Endothelial cell of umbilical vein (primary cell): Measurements from ENCODE around the gene PLPP7. TPM values are rescaled to one million over a fixed set of nuclear protein-coding genes. Genes with fewer than 3 reads are reported as not detected.

Experiments used
- BruUV-seq: library from RNA; stranded (reverse); fragments of 400-500 nt; replicated peaks from 2 replicates; lab custom pipeline; 2021; lab: Mats Ljungman, UMichigan
- CTCF ChIA-PET: fragments of 300-600, 350-600 bp; sonication (Branson Sonifier 250); formaldehyde crosslinking; loops from one replicate; lab custom pipeline; 2021; ENCODE audit warnings: antibody characterized with exemption, inconsistent platforms; lab: Charles Lee
- POLR2A ChIA-PET: fragments of 300-600, 350-600 bp; sonication (Branson Sonifier 250); formaldehyde crosslinking; loops from one replicate; lab custom pipeline; 2021; ENCODE audit warnings: antibody characterized with exemption, inconsistent platforms; lab: Charles Lee
- DNase-seq: peaks from one replicate; pipeline ENCODE4 v3.0.0-alpha.2; 2011; ENCODE audit warnings: low read depth, low spot score
- FAIRE-seq: peaks from 2 replicates; lab custom pipeline; 2011; peaks lifted over from hg19 to GRCh38; lab: Jason Lieb, UNC
- H2AFZ ChIP-seq: 2 replicates; pipeline ENCODE4 v1.6.0; 2012; ENCODE audit warnings: low read depth, low read length, control low read depth, inconsistent platforms
- H3K27ac ChIP-seq: 2 replicates; pipeline ENCODE4 v1.5.1; 2011; ENCODE audit warnings: low read depth, mild to moderate bottlenecking, control low read depth, low read length, moderate library complexity; ENCODE audit not compliant: insufficient read depth
- H3K27me3 ChIP-seq, 2 experiments: 2 replicates each; pipeline versions ENCODE4 v1.6.0 to v1.6.1; 2011; ENCODE audit warnings: low read length in 2 of 2, mixed read lengths in 1 of 2; ENCODE audit not compliant: control insufficient read depth in 2 of 2, insufficient read depth in 2 of 2
- H3K36me3 ChIP-seq, 2 experiments: 2 replicates in 1 of 2; 3 replicates in 1 of 2; pipeline ENCODE4 v1.5.1; 2011; ENCODE audit warnings: low read length in 2 of 2, mild to moderate bottlenecking in 1 of 2, moderate library complexity in 1 of 2; ENCODE audit not compliant: control insufficient read depth in 2 of 2, insufficient read depth in 2 of 2; ENCODE audit errors: extremely low read depth in 1 of 2
- H3K4me1 ChIP-seq: 3 replicates; pipeline ENCODE4 v1.5.1; 2011; ENCODE audit warnings: mild to moderate bottlenecking, low read length; ENCODE audit not compliant: control insufficient read depth, insufficient read depth; ENCODE audit errors: extremely low read depth
- H3K4me2 ChIP-seq: 2 replicates; pipeline ENCODE4 v1.6.1; 2011; ENCODE audit warnings: low read length, control low read depth, mixed read lengths; ENCODE audit not compliant: insufficient read depth
- H3K4me3 ChIP-seq, 3 experiments: fragments of 200-600 bp in 1 of 3; sonication (generic), shearing (Covaris generic) in 1 of 3; replicated peaks in 1 of 3; 2 replicates each; pipeline ENCODE4 v1.5.1; 2011 to 2016; ENCODE audit warnings: control low read depth in 3 of 3, low read length in 3 of 3, mild to moderate bottlenecking in 2 of 3, inconsistent platforms in 1 of 3, low read depth in 1 of 3, moderate library complexity in 1 of 3; ENCODE audit not compliant: insufficient read depth in 1 of 3
- H3K79me2 ChIP-seq: 2 replicates; pipeline ENCODE4 v1.6.0; 2012; ENCODE audit warnings: low read length, inconsistent platforms; ENCODE audit not compliant: control insufficient read depth, insufficient read depth
- H3K9ac ChIP-seq: replicated peaks from 2 replicates; pipeline ENCODE3; 2011; ENCODE audit warnings: low read length, control low read depth; ENCODE audit not compliant: insufficient read depth; ENCODE audit errors: extremely low read depth
- H3K9me1 ChIP-seq: replicated peaks from 3 replicates; pipeline ENCODE4 v1.6.0; 2011; ENCODE audit warnings: mild to moderate bottlenecking, low read length; ENCODE audit not compliant: control insufficient read depth, insufficient read depth; ENCODE audit errors: extremely low read depth
- H3K9me3 ChIP-seq: replicated peaks from 2 replicates; pipeline ENCODE4 v1.5.1; 2012; ENCODE audit warnings: low read length, inconsistent platforms; ENCODE audit not compliant: control insufficient read depth, insufficient read depth
- H4K20me1 ChIP-seq: replicated peaks from 2 replicates; pipeline ENCODE3; 2011; ENCODE audit warnings: mild to moderate bottlenecking, low read length; ENCODE audit not compliant: control insufficient read depth, insufficient read depth; ENCODE audit errors: extremely low read depth
- CTCF ChIP-seq, 2 donors: IDR thresholded peaks; 1 replicate in 1 of 2; 2 replicates in 1 of 2; pipeline ENCODE4 v1.5.1; 2011; ENCODE audit warnings: low read length in 2 of 2, mild to moderate bottlenecking in 2 of 2, moderate library complexity in 2 of 2, control low read depth in 1 of 2, inconsistent platforms in 1 of 2, low read depth in 1 of 2; ENCODE audit not compliant: insufficient read depth in 1 of 2; ENCODE audit errors: extremely low read depth in 1 of 2
- EZH2 ChIP-seq: IDR thresholded peaks from 2 replicates; pipeline ENCODE4 v1.6.1; 2012; ENCODE audit warnings: borderline replicate concordance, low read depth, mild to moderate bottlenecking, moderate library complexity, low read length, inconsistent platforms; ENCODE audit not compliant: severe bottlenecking
- FOS ChIP-seq: IDR thresholded peaks from 2 replicates; pipeline ENCODE4 v1.6.1; 2011; ENCODE audit warnings: mild to moderate bottlenecking, low read length, moderate library complexity, borderline replicate concordance; ENCODE audit not compliant: insufficient read depth
- GATA2 ChIP-seq: IDR thresholded peaks from 2 replicates; pipeline ENCODE4 v1.7.0; 2011; ENCODE audit warnings: low read depth, mild to moderate bottlenecking, moderate library complexity, mixed read lengths, low read length; ENCODE audit not compliant: insufficient read length, insufficient read depth
- JUN ChIP-seq: IDR thresholded peaks from 2 replicates; pipeline ENCODE4 v1.6.1; 2011; ENCODE audit warnings: borderline replicate concordance, low read depth; ENCODE audit not compliant: insufficient read length, insufficient read depth
- MAX ChIP-seq: IDR thresholded peaks from 2 replicates; pipeline ENCODE4 v1.6.1; 2011; ENCODE audit not compliant: insufficient read depth, insufficient read length
- MYC ChIP-seq: IDR thresholded peaks from one replicate; pipeline ENCODE4 v1.6.1; 2011; ENCODE audit warnings: mild to moderate bottlenecking, low read depth, low read length
- POLR2A ChIP-seq: IDR thresholded peaks from 2 replicates; pipeline ENCODE4 v1.6.1; 2012; ENCODE audit warnings: low read depth, mild to moderate bottlenecking, control low read depth, low read length
- POLR2AphosphoS5 ChIP-seq: IDR thresholded peaks from 2 replicates; pipeline ENCODE4 v1.6.1; 2012; ENCODE audit warnings: low read depth, mild to moderate bottlenecking, control low read depth, low read length, moderate library complexity; ENCODE audit not compliant: insufficient read depth
- dilution Hi-C: fragments of 300-500 bp; cut with MboI; formaldehyde crosslinking; loops from one replicate; pipeline ENCODE4 v1.15.0; 2019; ENCODE audit warnings: low sequenced_read_pairs; ENCODE audit not compliant: extremely low pct_ligation_motif_present
- intact Hi-C: fragments of 100-400 bp; cut with micrococcal nuclease; formaldehyde crosslinking; loops from one replicate; pipeline ENCODE4 v1.10.0; 2022
- polyA plus RNA-seq, 4 experiments: library from polyadenylated mRNA; depleted of rRNA in 3 of 4; stranded (reverse) in 3 of 4; unstranded in 1 of 4; fragments of >200 nt; gene quantifications; 2 replicates each; pipeline versions ENCODE4 v1.2.1 to v1.2.3, GENCODE V29; 2011 to 2012; ENCODE audit warnings: missing spikeins in 1 of 4
- total RNA-seq: library from RNA; stranded (reverse); gene quantifications from 2 replicates; pipeline ENCODE4 v1.2.3, GENCODE V29; 2021

The PLPP7 gene
- total and polyA plus RNA-seq, 2 donors (not counting 3 experiments of a cell fraction or from before 2014, with no cell fraction given), result 2.1 to 2.7 TPM

DNA sequence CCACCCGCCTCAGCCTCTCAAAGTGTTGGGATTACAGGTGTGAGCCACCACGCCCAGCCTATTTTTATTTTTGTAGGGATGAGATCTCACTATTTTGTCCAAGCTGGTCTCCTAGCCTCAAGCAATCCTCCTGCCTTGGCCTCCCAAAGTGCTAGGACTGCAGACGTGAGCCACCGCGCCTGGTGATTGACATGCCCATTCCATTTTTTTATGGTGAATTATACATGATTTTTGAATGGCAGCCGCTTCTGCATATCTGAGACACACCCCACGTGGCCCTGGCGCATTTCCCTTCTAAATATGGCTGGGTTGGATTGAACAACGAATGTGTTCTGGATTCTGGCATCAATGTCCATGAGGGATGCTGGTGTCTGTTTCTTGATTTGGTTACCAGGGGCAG, 22.7 kb downstream of the PLPP7 start:
- no peak overlapping the region for H3K27ac ChIP-seq
- H3K9me1 ChIP-seq, result no peaks in the 10 kb centered on the region
- no peak for FAIRE-seq
- H3K4me3 ChIP-seq, result no peak overlapping the region
- dilution Hi-C loops (no loop called here), intact Hi-C loops (no loop called here)
- no peaks in the 10 kb centered on the region for H3K79me2 ChIP-seq
- no peaks in the 10 kb centered on the region for H3K9me3 ChIP-seq
- H2AFZ ChIP-seq, result no peak overlapping the region
- ChIA-PET CTCF (interaction anchor here (1.0 kb wide), 1 partner anchor 12 kb away, joined by 3 read pairs; no protein-coding TSS in a partner anchor), POLR2A (no interaction called here)
- no peak overlapping the region for H3K4me2 ChIP-seq
- H3K36me3 ChIP-seq, result no peaks in the 10 kb centered on the region
- no peak for DNase-seq
- H4K20me1 ChIP-seq, result no peaks in the 10 kb centered on the region
- H3K27me3 ChIP-seq, result no peaks in the 10 kb centered on the region
- no peaks in the 10 kb centered on the region for H3K4me1 ChIP-seq
- no TSS peak for BruUV-seq
- no peak for TF ChIP-seq GATA2
- TF ChIP-seq EZH2, result no peak
- no peak overlapping the region for H3K9ac ChIP-seq

DNA sequence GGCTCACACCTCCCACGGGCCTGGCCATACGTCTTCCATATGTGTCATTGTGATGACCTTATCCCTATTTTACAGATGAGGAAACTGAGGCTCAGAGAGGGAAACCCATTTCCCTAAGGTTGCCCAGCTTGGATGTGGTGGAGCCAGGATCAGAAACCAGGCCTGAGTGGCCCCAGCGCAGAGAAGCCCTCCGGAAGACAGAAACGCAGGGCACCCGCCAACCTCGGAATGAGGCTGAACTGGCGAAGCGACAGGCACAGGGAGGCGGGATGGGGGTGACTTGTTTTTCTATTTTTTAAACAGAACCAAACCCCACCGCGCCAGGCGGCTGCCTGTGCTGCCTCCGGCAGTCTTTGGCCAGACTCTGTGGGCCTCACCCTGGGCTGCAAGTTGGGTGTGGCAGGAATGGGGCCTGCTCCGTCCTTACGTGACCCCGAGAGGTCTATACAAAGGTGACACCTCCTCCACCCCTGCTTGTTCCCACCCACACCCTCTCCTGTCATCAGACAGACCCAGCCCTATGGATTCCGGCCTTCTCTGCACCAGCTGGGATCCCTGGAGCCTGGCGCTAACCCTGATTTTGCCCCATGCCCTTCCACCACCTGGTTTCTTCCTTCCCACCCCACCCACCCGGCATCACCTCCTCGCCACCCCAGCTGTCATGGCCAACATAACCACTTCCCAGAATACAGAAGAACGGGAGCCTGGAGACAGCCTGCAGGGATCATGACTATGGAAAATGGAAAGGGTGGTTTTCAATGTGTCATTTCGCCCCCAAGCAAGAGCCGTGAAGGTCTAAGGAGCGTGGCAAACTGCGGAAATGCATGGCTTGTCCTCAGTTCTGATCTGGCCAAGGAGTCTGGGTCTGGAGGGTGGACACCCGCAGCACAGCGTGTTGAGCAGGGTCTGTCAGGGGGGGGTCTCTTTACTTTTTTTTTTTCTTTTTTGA, 23.6 kb downstream of the PLPP7 start:
- Histone ChIP-seq H3K4me3 (no peak overlapping the region), H3K27ac (no peak overlapping the region), H3K36me3 (no peaks in the 10 kb centered on the region), H2AFZ (no peak overlapping the region), H3K9me1 (no peaks in the 10 kb centered on the region), H3K9ac (no peak overlapping the region), H4K20me1 (no peaks in the 10 kb centered on the region), H3K79me2 (no peaks in the 10 kb centered on the region), H3K27me3 (no peaks in the 10 kb centered on the region), H3K9me3 (no peaks in the 10 kb centered on the region), H3K4me2 (no peak overlapping the region), H3K4me1 (no peaks in the 10 kb centered on the region)
- ChIA-PET POLR2A (no interaction called here), CTCF (no interaction called here)
- TF ChIP-seq MAX, result no peak
- TF ChIP-seq FOS, result no peak
- TF ChIP-seq POLR2A, result no peak
- TF ChIP-seq POLR2AphosphoS5, result no peak
- no peak for TF ChIP-seq EZH2
- no peak for TF ChIP-seq JUN
- TF ChIP-seq GATA2, result no peak
- TF ChIP-seq CTCF (IDR thresholded peaks at IDR 0.05; ENCODE audit: extremely low read depth in 1 of 2, insufficient read depth in 1 of 2, low read depth in 1 of 2, low read length in 2 of 2), result no peak
- TF ChIP-seq MYC, result no peak
- DNase-seq, result no peak
- BruUV-seq, result no TSS peak
- dilution Hi-C loops, result no loop called here
- intact Hi-C loops, result no loop called here
- FAIRE-seq, result no peak
